ENCODE data around the gene THBD.

- TF ChIP-seq EZH2 (IDR thresholded peaks at IDR 0.05; ENCODE audit: low read depth, unreplicated experiment) (no peak), CREB1 (CRISPR knock-in tag; IDR thresholded peaks at IDR 0.05; ENCODE audit: low read depth) (no peak), POLR2AphosphoS5 (IDR thresholded peaks at IDR 0.05; ENCODE audit: low read depth) (no peak), REST (IDR thresholded peaks at IDR 0.05; ENCODE audit: unreplicated experiment) (no peak)
- TF ChIP-seq, protein P1, sequence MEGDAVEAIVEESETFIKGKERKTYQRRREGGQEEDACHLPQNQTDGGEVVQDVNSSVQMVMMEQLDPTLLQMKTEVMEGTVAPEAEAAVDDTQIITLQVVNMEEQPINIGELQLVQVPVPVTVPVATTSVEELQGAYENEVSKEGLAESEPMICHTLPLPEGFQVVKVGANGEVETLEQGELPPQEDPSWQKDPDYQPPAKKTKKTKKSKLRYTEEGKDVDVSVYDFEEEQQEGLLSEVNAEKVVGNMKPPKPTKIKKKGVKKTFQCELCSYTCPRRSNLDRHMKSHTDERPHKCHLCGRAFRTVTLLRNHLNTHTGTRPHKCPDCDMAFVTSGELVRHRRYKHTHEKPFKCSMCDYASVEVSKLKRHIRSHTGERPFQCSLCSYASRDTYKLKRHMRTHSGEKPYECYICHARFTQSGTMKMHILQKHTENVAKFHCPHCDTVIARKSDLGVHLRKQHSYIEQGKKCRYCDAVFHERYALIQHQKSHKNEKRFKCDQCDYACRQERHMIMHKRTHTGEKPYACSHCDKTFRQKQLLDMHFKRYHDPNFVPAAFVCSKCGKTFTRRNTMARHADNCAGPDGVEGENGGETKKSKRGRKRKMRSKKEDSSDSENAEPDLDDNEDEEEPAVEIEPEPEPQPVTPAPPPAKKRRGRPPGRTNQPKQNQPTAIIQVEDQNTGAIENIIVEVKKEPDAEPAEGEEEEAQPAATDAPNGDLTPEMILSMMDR (conservative IDR thresholded peaks at IDR 0.05; ENCODE audit: low read depth in 2 of 2): no peak
Measured at GRCh38 chr20:23083553-23084220, 34.2 kb upstream of the THBD start.
